Measurements from ENCODE around the gene MPPED2.

DNA sequence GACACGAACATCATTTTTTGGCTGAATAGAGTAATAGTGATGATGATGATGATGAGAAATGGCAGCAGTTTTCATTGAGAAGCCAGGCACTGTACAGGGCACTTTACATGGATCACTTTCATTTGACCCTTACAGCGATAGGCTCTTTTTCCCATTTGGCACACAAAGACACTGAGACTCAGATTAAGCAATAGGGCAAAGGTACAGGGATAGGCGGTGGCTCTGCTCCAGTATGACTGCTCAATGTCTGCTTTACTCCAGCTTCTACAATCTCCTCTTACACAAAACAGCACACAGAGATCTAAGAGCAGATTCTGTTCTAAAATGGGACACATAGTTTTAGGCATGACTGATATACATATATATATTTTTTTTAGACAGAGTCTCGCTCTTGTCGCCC lies 40.6 kb downstream of the MPPED2 start:
- TF ChIP-seq EZH2phosphoT487 (IDR thresholded peaks at IDR 0.05; ENCODE audit: low read length), result no peak
- TF ChIP-seq, protein P1, sequence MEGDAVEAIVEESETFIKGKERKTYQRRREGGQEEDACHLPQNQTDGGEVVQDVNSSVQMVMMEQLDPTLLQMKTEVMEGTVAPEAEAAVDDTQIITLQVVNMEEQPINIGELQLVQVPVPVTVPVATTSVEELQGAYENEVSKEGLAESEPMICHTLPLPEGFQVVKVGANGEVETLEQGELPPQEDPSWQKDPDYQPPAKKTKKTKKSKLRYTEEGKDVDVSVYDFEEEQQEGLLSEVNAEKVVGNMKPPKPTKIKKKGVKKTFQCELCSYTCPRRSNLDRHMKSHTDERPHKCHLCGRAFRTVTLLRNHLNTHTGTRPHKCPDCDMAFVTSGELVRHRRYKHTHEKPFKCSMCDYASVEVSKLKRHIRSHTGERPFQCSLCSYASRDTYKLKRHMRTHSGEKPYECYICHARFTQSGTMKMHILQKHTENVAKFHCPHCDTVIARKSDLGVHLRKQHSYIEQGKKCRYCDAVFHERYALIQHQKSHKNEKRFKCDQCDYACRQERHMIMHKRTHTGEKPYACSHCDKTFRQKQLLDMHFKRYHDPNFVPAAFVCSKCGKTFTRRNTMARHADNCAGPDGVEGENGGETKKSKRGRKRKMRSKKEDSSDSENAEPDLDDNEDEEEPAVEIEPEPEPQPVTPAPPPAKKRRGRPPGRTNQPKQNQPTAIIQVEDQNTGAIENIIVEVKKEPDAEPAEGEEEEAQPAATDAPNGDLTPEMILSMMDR (IDR thresholded peaks at IDR 0.05; ENCODE audit: low read length), result no peak
